ENCODE data around the gene GPS2. TPM values are rescaled to one million over a fixed set of nuclear protein-coding genes. Genes with fewer than 3 reads are reported as not detected.

Gene GPS2
- total RNA-seq, 1 donor, result 48.1 TPM

DNA sequence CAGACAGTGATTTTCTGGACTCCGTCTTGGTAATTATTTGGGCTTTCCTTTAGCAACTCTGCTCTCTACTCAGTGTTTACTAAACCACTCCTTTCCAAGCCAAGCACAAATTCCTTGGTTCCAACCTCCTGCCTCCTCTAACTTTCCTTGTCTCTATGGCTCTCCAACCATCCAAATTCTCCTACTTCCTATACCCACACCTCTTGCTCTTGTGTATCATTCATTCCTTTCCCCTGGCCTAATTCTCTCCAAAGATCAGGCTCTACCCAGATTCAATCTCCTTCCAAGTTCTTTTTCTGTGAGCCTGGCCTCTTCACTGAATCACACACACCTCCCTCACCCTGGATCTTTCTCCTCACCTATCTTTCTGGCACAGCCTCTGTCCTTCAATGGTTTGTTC lies 12.8 kb upstream of the GPS2 start:
- H4K20me1 ChIP-seq (ENCODE audit: insufficient read depth, low read length), result peaks cover 3% of the 10 kb centered on the region
- H3K36me3 ChIP-seq (ENCODE audit: insufficient read depth, low read length), result peaks cover 32% of the 10 kb centered on the region
- peak overlapping the region; percentile 100 for H3K4me2 ChIP-seq (ENCODE audit: insufficient read depth, low read length)
- H3K27ac ChIP-seq (ENCODE audit: low read depth, low read length), result no peak overlapping the region
- TF ChIP-seq, protein P1, sequence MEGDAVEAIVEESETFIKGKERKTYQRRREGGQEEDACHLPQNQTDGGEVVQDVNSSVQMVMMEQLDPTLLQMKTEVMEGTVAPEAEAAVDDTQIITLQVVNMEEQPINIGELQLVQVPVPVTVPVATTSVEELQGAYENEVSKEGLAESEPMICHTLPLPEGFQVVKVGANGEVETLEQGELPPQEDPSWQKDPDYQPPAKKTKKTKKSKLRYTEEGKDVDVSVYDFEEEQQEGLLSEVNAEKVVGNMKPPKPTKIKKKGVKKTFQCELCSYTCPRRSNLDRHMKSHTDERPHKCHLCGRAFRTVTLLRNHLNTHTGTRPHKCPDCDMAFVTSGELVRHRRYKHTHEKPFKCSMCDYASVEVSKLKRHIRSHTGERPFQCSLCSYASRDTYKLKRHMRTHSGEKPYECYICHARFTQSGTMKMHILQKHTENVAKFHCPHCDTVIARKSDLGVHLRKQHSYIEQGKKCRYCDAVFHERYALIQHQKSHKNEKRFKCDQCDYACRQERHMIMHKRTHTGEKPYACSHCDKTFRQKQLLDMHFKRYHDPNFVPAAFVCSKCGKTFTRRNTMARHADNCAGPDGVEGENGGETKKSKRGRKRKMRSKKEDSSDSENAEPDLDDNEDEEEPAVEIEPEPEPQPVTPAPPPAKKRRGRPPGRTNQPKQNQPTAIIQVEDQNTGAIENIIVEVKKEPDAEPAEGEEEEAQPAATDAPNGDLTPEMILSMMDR (IDR thresholded peaks at IDR 0.05; ENCODE audit: extremely low read depth, low read depth, low read length), result no peak
- H3K79me2 ChIP-seq (ENCODE audit: insufficient read depth, low read length), result peaks cover 19% of the 10 kb centered on the region
- H3K27me3 ChIP-seq (ENCODE audit: insufficient read depth, low read length), result no peaks in the 10 kb centered on the region
- H3K4me1 ChIP-seq (ENCODE audit: insufficient read depth, low read length), result peaks cover 12% of the 10 kb centered on the region
- DNase-seq (ENCODE audit: insufficient read length, low spot score, missing footprints), result peak; percentile 63
- no peaks in the 10 kb centered on the region for H3K9me3 ChIP-seq (ENCODE audit: low read depth, low read length)
- peak overlapping the region; percentile 96 for H3K4me3 ChIP-seq (ENCODE audit: insufficient read depth, low read length)
- no peak overlapping the region for H2AFZ ChIP-seq (ENCODE audit: low read length)

DNA sequence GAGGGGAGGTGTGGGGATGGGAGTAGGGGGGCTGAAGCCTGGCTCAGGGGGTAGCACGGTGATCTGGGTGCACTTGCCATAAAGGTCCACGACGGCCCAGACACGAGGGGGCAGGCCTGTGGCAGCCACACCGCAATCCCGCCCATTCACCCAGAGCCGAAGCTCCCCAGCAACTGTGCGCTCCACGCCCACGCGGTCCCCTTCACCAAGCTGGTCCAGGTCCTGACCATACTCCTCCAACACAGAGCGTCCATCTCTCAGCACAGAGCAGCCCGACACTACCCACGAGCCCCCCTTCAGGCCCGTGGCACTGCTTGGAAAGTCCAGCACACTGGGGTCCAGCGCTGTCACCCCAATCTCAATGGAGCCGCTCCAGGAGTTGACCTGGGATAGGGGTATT lies 12.3 kb upstream of the GPS2 start:
- Histone ChIP-seq H4K20me1 (ENCODE audit: insufficient read depth, low read length) (peaks cover 3% of the 10 kb centered on the region), H3K79me2 (ENCODE audit: insufficient read depth, low read length) (peaks cover 19% of the 10 kb centered on the region), H3K4me1 (ENCODE audit: insufficient read depth, low read length) (peaks cover 12% of the 10 kb centered on the region), H3K27ac (ENCODE audit: low read depth, low read length) (no peak overlapping the region), H2AFZ (ENCODE audit: low read length) (no peak overlapping the region), H3K27me3 (ENCODE audit: insufficient read depth, low read length) (no peaks in the 10 kb centered on the region), H3K9me3 (ENCODE audit: low read depth, low read length) (no peaks in the 10 kb centered on the region), H3K4me2 (ENCODE audit: insufficient read depth, low read length) (no peak overlapping the region), H3K36me3 (ENCODE audit: insufficient read depth, low read length) (peaks cover 37% of the 10 kb centered on the region), H3K4me3 (ENCODE audit: insufficient read depth, low read length) (no peak overlapping the region)
- TF ChIP-seq, protein P1 (IDR thresholded peaks at IDR 0.05; ENCODE audit: extremely low read depth, low read depth, low read length), result no peak
- peak; percentile 5 for DNase-seq (ENCODE audit: insufficient read length, low spot score, missing footprints)

DNA sequence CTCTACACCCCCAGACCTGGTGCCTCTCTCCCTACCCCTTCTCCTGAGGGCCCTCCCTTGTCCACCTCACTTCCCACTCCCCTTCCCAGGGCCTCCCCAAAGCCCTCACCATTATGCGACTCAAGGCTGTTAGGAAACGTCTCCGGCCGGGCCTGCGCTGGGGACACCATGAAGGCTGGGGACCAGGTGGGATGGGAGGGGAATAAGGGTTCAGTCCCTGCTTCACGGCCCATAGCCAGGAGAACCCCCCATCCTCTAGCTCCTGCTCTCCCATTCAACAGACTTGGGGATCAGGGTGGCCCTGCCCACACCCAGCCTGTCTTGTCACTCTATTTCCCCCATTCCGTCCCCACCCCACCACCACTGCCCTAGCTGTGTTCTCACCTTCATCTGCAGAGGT lies 11.9 kb upstream of the GPS2 start:
- Histone ChIP-seq H3K4me1 (ENCODE audit: insufficient read depth, low read length) (peaks cover 12% of the 10 kb centered on the region), H3K36me3 (ENCODE audit: insufficient read depth, low read length) (peaks cover 42% of the 10 kb centered on the region)
- peak; percentile 76 for DNase-seq (ENCODE audit: insufficient read length, low spot score, missing footprints)

DNA sequence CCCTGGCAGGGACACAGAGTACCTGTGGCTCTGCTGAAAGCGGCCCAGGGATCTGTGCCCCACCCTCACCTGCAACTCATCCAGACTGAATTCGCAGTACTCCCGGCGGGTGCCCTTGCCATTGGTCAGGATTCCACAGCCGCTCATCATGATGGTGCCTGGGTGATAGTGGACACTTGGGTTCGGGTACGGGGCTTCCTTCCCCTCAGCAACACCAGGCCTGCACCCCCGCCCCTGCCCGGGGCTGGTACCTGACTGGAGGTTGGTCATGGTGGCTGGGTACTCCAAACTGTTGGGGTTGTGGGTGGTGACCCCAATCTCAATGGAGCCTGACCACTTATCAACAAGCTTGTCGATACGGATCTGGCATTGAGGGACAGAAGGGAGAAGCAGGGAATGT lies 11.0 kb upstream of the GPS2 start:
- peaks cover 3% of the 10 kb centered on the region for H4K20me1 ChIP-seq (ENCODE audit: insufficient read depth, low read length)

More for the DNA sequence above, 11.9 kb upstream of the GPS2 start:
- H3K4me3 ChIP-seq (ENCODE audit: insufficient read depth, low read length), result no peak overlapping the region
- TF ChIP-seq, protein P1 (IDR thresholded peaks at IDR 0.05; ENCODE audit: extremely low read depth, low read depth, low read length), result no peak
- no peak overlapping the region for H3K4me2 ChIP-seq (ENCODE audit: insufficient read depth, low read length)
- peaks cover 3% of the 10 kb centered on the region for H4K20me1 ChIP-seq (ENCODE audit: insufficient read depth, low read length)
- H3K79me2 ChIP-seq (ENCODE audit: insufficient read depth, low read length), result peaks cover 19% of the 10 kb centered on the region
- H3K27me3 ChIP-seq (ENCODE audit: insufficient read depth, low read length), result no peaks in the 10 kb centered on the region
- H2AFZ ChIP-seq (ENCODE audit: low read length), result no peak overlapping the region
- no peak overlapping the region for H3K27ac ChIP-seq (ENCODE audit: low read depth, low read length)
- H3K9me3 ChIP-seq (ENCODE audit: low read depth, low read length), result no peaks in the 10 kb centered on the region

More for the DNA sequence above, 11.0 kb upstream of the GPS2 start:
- Histone ChIP-seq H3K4me1 (ENCODE audit: insufficient read depth, low read length) (peaks cover 12% of the 10 kb centered on the region), H3K9me3 (ENCODE audit: low read depth, low read length) (no peaks in the 10 kb centered on the region), H3K4me2 (ENCODE audit: insufficient read depth, low read length) (no peak overlapping the region), H3K4me3 (ENCODE audit: insufficient read depth, low read length) (no peak overlapping the region), H3K27ac (ENCODE audit: low read depth, low read length) (no peak overlapping the region), H3K79me2 (ENCODE audit: insufficient read depth, low read length) (peaks cover 19% of the 10 kb centered on the region), H3K27me3 (ENCODE audit: insufficient read depth, low read length) (no peaks in the 10 kb centered on the region), H3K36me3 (ENCODE audit: insufficient read depth, low read length) (peaks cover 50% of the 10 kb centered on the region), H2AFZ (ENCODE audit: low read length) (no peak overlapping the region)
- DNase-seq (ENCODE audit: insufficient read length, low spot score, missing footprints), result peak; percentile 37
- TF ChIP-seq, protein P1 (IDR thresholded peaks at IDR 0.05; ENCODE audit: extremely low read depth, low read depth, low read length), result no peak
